ENCODE measurements around the gene CHRNB4.

CHRNB4 gene

GRCh38 chr15:78668987-78669386, 28.0 kb upstream of the CHRNB4 start:
- FAIRE-seq, result no peak

GRCh38 chr15:78667578-78668236, 26.7 kb upstream of the CHRNB4 start:
- no peak for FAIRE-seq

- FAIRE-seq, result no peak
Observed at GRCh38 chr15:78666010-78666409, 25.0 kb upstream of the CHRNB4 start.

GRCh38 chr15:78663703-78664102, 22.7 kb upstream of the CHRNB4 start:
- no peak for FAIRE-seq

GRCh38 chr15:78662028-78662427, 21.0 kb upstream of the CHRNB4 start:
- no peak for FAIRE-seq

GRCh38 chr15:78661001-78661400, 20.0 kb upstream of the CHRNB4 start:
- FAIRE-seq, result no peak

- FAIRE-seq, result no peak
Observed at GRCh38 chr15:78660584-78660983, 19.6 kb upstream of the CHRNB4 start.

- no peak for FAIRE-seq
Observed at GRCh38 chr15:78658823-78659222, 17.8 kb upstream of the CHRNB4 start.

- FAIRE-seq, result no peak
Observed at GRCh38 chr15:78654272-78654671, 13.3 kb upstream of the CHRNB4 start.

GRCh38 chr15:78651930-78652615, 11.1 kb upstream of the CHRNB4 start:
- no peak for FAIRE-seq

GRCh38 chr15:78651007-78651406, 10.0 kb upstream of the CHRNB4 start:
- FAIRE-seq, result no peak

- no peak for FAIRE-seq
Observed at GRCh38 chr15:78650022-78650421, 9.0 kb upstream of the CHRNB4 start.

- FAIRE-seq, result no peak
Observed at GRCh38 chr15:78645009-78645408, 4.0 kb upstream of the CHRNB4 start.

- FAIRE-seq, result no peak
Observed at GRCh38 chr15:78642331-78642730, 1.3 kb upstream of the CHRNB4 start.

- no peak for FAIRE-seq
Observed at GRCh38 chr15:78641749-78642275, 802 bp upstream of the CHRNB4 start.

GRCh38 chr15:78640527-78641101, 396 bp downstream of the CHRNB4 start:
- no peak for FAIRE-seq

GRCh38 chr15:78638658-78639314, 2.2 kb downstream of the CHRNB4 start:
- no peak for FAIRE-seq

GRCh38 chr15:78637776-78638435, 3.1 kb downstream of the CHRNB4 start:
- FAIRE-seq, result no peak

GRCh38 chr15:78636378-78636859, 4.6 kb downstream of the CHRNB4 start:
- no peak for FAIRE-seq

- FAIRE-seq, result no peak
Observed at GRCh38 chr15:78635346-78635745, 5.7 kb downstream of the CHRNB4 start.

- no peak for FAIRE-seq
Observed at GRCh38 chr15:78634210-78635145, 6.5 kb downstream of the CHRNB4 start.

GRCh38 chr15:78633348-78633747, 7.7 kb downstream of the CHRNB4 start:
- FAIRE-seq, result no peak

Measured in TTC549 (cell line).